PC-3 (cell line): ENCODE measurements around the gene SELENOK. TPM values are rescaled to one million over a fixed set of nuclear protein-coding genes. Genes with fewer than 3 reads are reported as not detected.

Experiments used
- ATAC-seq: fragments of 200-7000 bp; cut with Tn5 transposase; 2 replicates; pipeline ENCODE4 v1.9.1; 2020; ENCODE audit warnings: mild to moderate bottlenecking, moderate library complexity
- BruUV-seq: library from RNA; stranded (reverse); fragments of 400-500 nt; replicated peaks from 2 replicates; lab custom pipeline; 2021; lab: Mats Ljungman, UMichigan
- CTCF ChIA-PET: fragments of 300-600 bp; sonication (Branson Sonifier 250); formaldehyde crosslinking; loops from one replicate; lab custom pipeline; 2022; ENCODE audit warnings: antibody characterized with exemption; lab: Charles Lee
- POLR2A ChIA-PET: fragments of 300-600 bp; sonication (Branson Sonifier 250); formaldehyde crosslinking; loops from one replicate; lab custom pipeline; 2022; ENCODE audit warnings: antibody characterized with exemption; ENCODE audit not compliant: unreplicated experiment; lab: Charles Lee
- DNase-seq: peaks from one replicate; pipeline ENCODE4 v3.0.0-alpha.2; 2015
- H2AFZ ChIP-seq: fragments of 300-600 bp; sonication (generic); 2 replicates; pipeline ENCODE4 v1.6.0; 2016; ENCODE audit warnings: antibody characterized with exemption, low read length
- H3F3A ChIP-seq: fragments of 300-600 bp; sonication (generic); one replicate; pipeline ENCODE4 v1.6.0; 2017; ENCODE audit warnings: antibody characterized with exemption, low read length, control low read depth, mild to moderate bottlenecking; ENCODE audit not compliant: unreplicated experiment
- H3K27ac ChIP-seq: fragments of 300-600 bp; sonication (generic); 2 replicates; pipeline ENCODE4 v1.5.1; 2016; ENCODE audit warnings: mild to moderate bottlenecking, low read length
- H3K27me3 ChIP-seq: fragments of 300-600 bp; sonication (generic); 2 replicates; pipeline ENCODE4 v1.6.1; 2016; ENCODE audit warnings: low read length, mixed read lengths
- H3K36me3 ChIP-seq: fragments of 300-600 bp; sonication (generic); 2 replicates; pipeline ENCODE4 v1.6.1; 2016; ENCODE audit warnings: low read depth, mixed run types, low read length, mixed read lengths
- H3K4me1 ChIP-seq: fragments of 300-600 bp; sonication (generic); 2 replicates; pipeline ENCODE4 v1.5.1; 2016; ENCODE audit warnings: low read length; ENCODE audit not compliant: insufficient read depth
- H3K4me2 ChIP-seq: fragments of 300-600 bp; sonication (generic); 2 replicates; pipeline ENCODE4 v1.6.0; 2016; ENCODE audit warnings: low read length
- H3K4me3 ChIP-seq: fragments of 300-600 bp; sonication (generic); 2 replicates; pipeline ENCODE4 v1.5.1; 2016; ENCODE audit warnings: mild to moderate bottlenecking, low read length, mixed read lengths
- H3K79me2 ChIP-seq: fragments of 300-600 bp; sonication (generic); 2 replicates; pipeline ENCODE4 v1.6.1; 2017; ENCODE audit warnings: low read length, mixed read lengths
- H3K9ac ChIP-seq: fragments of 300-600 bp; sonication (generic); 2 replicates; pipeline ENCODE4 v1.6.0; 2016; ENCODE audit warnings: mild to moderate bottlenecking, low read length
- H3K9me2 ChIP-seq: fragments of 300-600 bp; sonication (generic); replicated peaks from 2 replicates; pipeline ENCODE4 v1.6.1; 2016; ENCODE audit warnings: mixed run types, low read length, mixed read lengths
- H3K9me3 ChIP-seq: fragments of 300-600 bp; sonication (generic); 2 replicates; pipeline ENCODE4 v1.6.1; 2016; ENCODE audit warnings: low read length, mixed read lengths
- H4K20me1 ChIP-seq: fragments of 300-600 bp; sonication (generic); 2 replicates; pipeline ENCODE4 v1.6.1; 2016; ENCODE audit warnings: low read length, mixed read lengths
- CTCF ChIP-seq: fragments of 300-600 bp; sonication (generic); conservative IDR thresholded peaks from 2 replicates; pipeline ENCODE4 v1.5.1; 2017; ENCODE audit warnings: antibody characterized with exemption, low read depth, mild to moderate bottlenecking, low read length
- EZH2 ChIP-seq: fragments of 300-600 bp; sonication (generic); IDR thresholded peaks from one replicate; pipeline ENCODE4 v1.6.1; 2017; ENCODE audit warnings: antibody characterized with exemption, mild to moderate bottlenecking, low read length; ENCODE audit not compliant: unreplicated experiment
- EZH2phosphoT487 ChIP-seq: fragments of 300-600 bp; sonication (generic); IDR thresholded peaks from 2 replicates; pipeline ENCODE4 v1.6.1; 2018; ENCODE audit warnings: mild to moderate bottlenecking, antibody characterized with exemption, low read length, borderline replicate concordance
- intact Hi-C: fragments of 100-400 bp; cut with micrococcal nuclease; formaldehyde crosslinking; loops from 2 replicates; pipeline ENCODE4 v1.9.0; 2023
- total RNA-seq: library from RNA; depleted of rRNA; stranded (reverse); fragments of >200 nt; gene quantifications from 2 replicates; pipeline ENCODE4 v1.2.3, GENCODE V29; 2014

Gene SELENOK
- total RNA-seq, 1 experiment from 2014 or later, result 72.9 TPM

GRCh38 chr3:53843195-53844177 is 48.2 kb downstream of the SELENOK start:
- Histone ChIP-seq H4K20me1 (no peaks in the 10 kb centered on the region), H3K9me3 (no peaks in the 10 kb centered on the region), H3K9ac (no peak overlapping the region), H3K9me2 (no peaks in the 10 kb centered on the region), H3K79me2 (no peaks in the 10 kb centered on the region), H2AFZ (no peak overlapping the region), H3K36me3 (no peaks in the 10 kb centered on the region), H3K27ac (no peak overlapping the region), H3K4me3 (no peak overlapping the region), H3K4me2 (0 out of 2 replicates have a peak overlapping the region, but pooled peaks have one; percentile 24), H3K27me3 (peaks cover 19% of the 10 kb centered on the region), H3F3A (no peaks in the 10 kb centered on the region), H3K4me1 (peaks cover 12% of the 10 kb centered on the region; the same call in 1 of the 2 replicates)
- no TSS peak for BruUV-seq
- CTCF ChIA-PET, result no interaction called here
- TF ChIP-seq CTCF (no peak), EZH2phosphoT487 (no peak), EZH2 (no peak)
- POLR2A ChIA-PET, result no interaction called here
- intact Hi-C loops, result no loop called here
- DNase-seq (no peak), ATAC-seq (no peak)

GRCh38 chr3:53842436-53843194 is 49.0 kb downstream of the SELENOK start:
- Histone ChIP-seq H3K27me3 (peaks cover 19% of the 10 kb centered on the region), H3K36me3 (no peaks in the 10 kb centered on the region), H3K9me2 (no peaks in the 10 kb centered on the region), H3K4me2 (0 out of 2 replicates have a peak overlapping the region, but pooled peaks have one; percentile 24), H3F3A (no peaks in the 10 kb centered on the region), H2AFZ (no peak overlapping the region), H3K79me2 (no peaks in the 10 kb centered on the region), H4K20me1 (no peaks in the 10 kb centered on the region), H3K9ac (no peak overlapping the region), H3K9me3 (no peaks in the 10 kb centered on the region), H3K4me1 (peaks cover 12% of the 10 kb centered on the region; the same call in 1 of the 2 replicates), H3K4me3 (no peak overlapping the region), H3K27ac (no peak overlapping the region)
- no TSS peak for BruUV-seq
- CTCF ChIA-PET, result no interaction called here
- intact Hi-C loops, result no loop called here
- peak; percentile 66 for DNase-seq
- TF ChIP-seq CTCF (peak; percentile 42), EZH2 (no peak)
- peak; percentile 69 for ATAC-seq
- POLR2A ChIA-PET, result no interaction called here
